H1 (cell line): Measurements from ENCODE around the gene AP1S3. TPM values are rescaled to one million over a fixed set of nuclear protein-coding genes. Genes with fewer than 3 reads are reported as not detected.

Source experiments
- CTCF ChIA-PET: fragments of 300-600 bp; sonication (Branson Sonifier 250); formaldehyde crosslinking; loops from one replicate; lab custom pipeline; 2021; ENCODE audit not compliant: partially characterized antibody; lab: Charles Lee
- POLR2A ChIA-PET: fragments of 300-600 bp; sonication (Branson Sonifier 250); formaldehyde crosslinking; loops from one replicate; lab custom pipeline; 2021; ENCODE audit warnings: inconsistent platforms; ENCODE audit not compliant: partially characterized antibody; lab: Charles Lee
- DNase-seq, 2 experiments: peaks; one replicate each; pipeline versions ENCODE4 v3.0.0 to v3.0.0-alpha.2; 2010 to 2022; ENCODE audit warnings: low spot score in 2 of 2, low read depth in 1 of 2, mixed read lengths in 1 of 2
- FAIRE-seq: peaks from 2 replicates; lab custom pipeline; 2011; peaks lifted over from hg19 to GRCh38; lab: Jason Lieb, UNC
- H2AFZ ChIP-seq: 2 replicates; pipeline ENCODE4 v1.8.1; 2012; ENCODE audit warnings: low read length, inconsistent platforms
- H2AK5ac ChIP-seq: 2 replicates; pipeline ENCODE4 v1.6.1; 2013; ENCODE audit warnings: low read depth, low read length
- H2BK120ac ChIP-seq: replicated peaks from 2 replicates; pipeline ENCODE3; 2013; ENCODE audit warnings: low read depth, low read length, inconsistent platforms
- H2BK12ac ChIP-seq: 2 replicates; pipeline ENCODE4 v1.6.1; 2013; ENCODE audit warnings: low read depth, low read length
- H2BK15ac ChIP-seq: 2 replicates; pipeline ENCODE4 v1.6.1; 2013; ENCODE audit warnings: low read length
- H2BK20ac ChIP-seq: 2 replicates; pipeline ENCODE4 v1.6.1; 2013; ENCODE audit warnings: low read length
- H2BK5ac ChIP-seq: 2 replicates; pipeline ENCODE4 v1.6.1; 2013; ENCODE audit warnings: low read depth, low read length
- H3K14ac ChIP-seq: 2 replicates; pipeline ENCODE4 v1.6.1; 2013; ENCODE audit warnings: inconsistent platforms; ENCODE audit not compliant: insufficient read length
- H3K18ac ChIP-seq: 2 replicates; pipeline ENCODE4 v1.6.1; 2013; ENCODE audit warnings: low read length; ENCODE audit errors: extremely low read depth
- H3K23ac ChIP-seq: 2 replicates; pipeline ENCODE4 v1.6.1; 2013; ENCODE audit warnings: inconsistent platforms; ENCODE audit not compliant: insufficient read length
- H3K23me2 ChIP-seq: 2 replicates; pipeline ENCODE4 v1.6.1; 2013; ENCODE audit warnings: low read depth, low read length
- H3K27ac ChIP-seq: 2 replicates; pipeline ENCODE4 v1.6.1; 2011; ENCODE audit warnings: low read depth, low read length, inconsistent platforms
- H3K27me3 ChIP-seq, 4 experiments: replicated peaks in 1 of 4; 1 replicate in 1 of 4; 2 replicates in 3 of 4; pipeline versions ENCODE4 v1.6.1 to v1.8.1; 2011 to 2013; ENCODE audit warnings: low read length in 3 of 4, mild to moderate bottlenecking in 3 of 4, inconsistent platforms in 2 of 4, mixed read lengths in 2 of 4, moderate library complexity in 1 of 4; ENCODE audit not compliant: control insufficient read depth in 3 of 4, insufficient read depth in 3 of 4; ENCODE audit errors: extremely low read depth in 1 of 4
- H3K36me3 ChIP-seq, 4 experiments: 2 replicates each; pipeline versions ENCODE4 v1.6.1 to v1.8.1; 2011 to 2013; ENCODE audit warnings: mild to moderate bottlenecking in 4 of 4, low read length in 3 of 4, moderate library complexity in 2 of 4, control low read depth in 1 of 4, inconsistent platforms in 1 of 4; ENCODE audit not compliant: insufficient read depth in 4 of 4, control insufficient read depth in 2 of 4
- H3K4ac ChIP-seq: replicated peaks from 2 replicates; pipeline ENCODE3; 2013; ENCODE audit warnings: low read length, low read depth, mixed read lengths, inconsistent platforms; ENCODE audit not compliant: insufficient read length
- H3K4me1 ChIP-seq, 4 experiments: replicated peaks in 1 of 4; 1 replicate in 1 of 4; 2 replicates in 3 of 4; pipeline versions ENCODE4 v1.6.1 to v1.8.1; 2011 to 2013; ENCODE audit warnings: low read length in 3 of 4, inconsistent platforms in 2 of 4, mixed read lengths in 1 of 4; ENCODE audit not compliant: insufficient read depth in 4 of 4, control insufficient read depth in 3 of 4
- H3K4me2 ChIP-seq, 2 experiments: 2 replicates each; pipeline versions ENCODE4 v1.6.1 to v1.8.1; 2011 to 2013; ENCODE audit warnings: low read depth in 2 of 2, low read length in 2 of 2, control low read depth in 1 of 2, inconsistent platforms in 1 of 2, mild to moderate bottlenecking in 1 of 2; ENCODE audit not compliant: insufficient read depth in 1 of 2
- H3K4me3 ChIP-seq, 4 experiments: fragments of 200-600, 300-600 bp in 1 of 4; sonication (generic), shearing (Covaris generic), sonication (Bioruptor Twin) in 1 of 4; 2 replicates each; pipeline versions ENCODE4 v1.5.1 to v1.8.1; 2011 to 2016; ENCODE audit warnings: low read length in 4 of 4, low read depth in 3 of 4, control low read depth in 2 of 4, inconsistent platforms in 2 of 4, mild to moderate bottlenecking in 2 of 4, mixed read lengths in 1 of 4, moderate library complexity in 1 of 4; ENCODE audit not compliant: insufficient read depth in 2 of 4; ENCODE audit errors: extremely low read depth in 1 of 4
- H3K56ac ChIP-seq: replicated peaks from 2 replicates; pipeline ENCODE3; 2013; ENCODE audit warnings: low read depth, mild to moderate bottlenecking, mixed read lengths, low read length, inconsistent platforms; ENCODE audit not compliant: insufficient read length
- H3K79me1 ChIP-seq: 2 replicates; pipeline ENCODE4 v1.6.1; 2013; ENCODE audit warnings: low read depth, low read length, control low read depth
- H3K79me2 ChIP-seq, 2 experiments: 2 replicates each; pipeline versions ENCODE4 v1.6.1 to v1.8.1; 2012 to 2013; ENCODE audit warnings: low read length in 2 of 2, mild to moderate bottlenecking in 2 of 2, inconsistent platforms in 1 of 2; ENCODE audit not compliant: insufficient read depth in 2 of 2, control insufficient read depth in 1 of 2
- H3K9ac ChIP-seq, 4 experiments: replicated peaks in 1 of 4; 1 replicate in 1 of 4; 2 replicates in 3 of 4; pipeline versions ENCODE4 v1.6.1 to v1.8.1; 2011 to 2013; ENCODE audit warnings: low read depth in 3 of 4, low read length in 3 of 4, control low read depth in 2 of 4, mild to moderate bottlenecking in 2 of 4, moderate library complexity in 2 of 4, inconsistent platforms in 1 of 4; ENCODE audit errors: extremely low read depth in 1 of 4
- H3K9me3 ChIP-seq, 2 experiments: 2 replicates each; pipeline versions ENCODE4 v1.6.1 to v1.8.1; 2012 to 2013; ENCODE audit warnings: mild to moderate bottlenecking in 2 of 2, moderate library complexity in 2 of 2, control low read depth in 1 of 2, inconsistent platforms in 1 of 2, low read depth in 1 of 2, low read length in 1 of 2, mixed read lengths in 1 of 2; ENCODE audit not compliant: insufficient read depth in 2 of 2
- H4K20me1 ChIP-seq, 2 experiments: replicated peaks in 1 of 2; 2 replicates each; pipeline versions ENCODE3 to v1.8.1; 2011 to 2013; ENCODE audit warnings: inconsistent platforms in 2 of 2, low read length in 2 of 2, mild to moderate bottlenecking in 1 of 2; ENCODE audit not compliant: insufficient read depth in 2 of 2, control insufficient read depth in 1 of 2
- H4K5ac ChIP-seq: 2 replicates; pipeline ENCODE4 v1.6.1; 2013; ENCODE audit warnings: low read length, low read depth, mixed read lengths, inconsistent platforms; ENCODE audit not compliant: insufficient read length
- H4K8ac ChIP-seq: 2 replicates; pipeline ENCODE4 v1.8.0; 2013; ENCODE audit warnings: mild to moderate bottlenecking, moderate library complexity, low read length, inconsistent platforms; ENCODE audit not compliant: insufficient read depth; ENCODE audit errors: extremely low read depth
- H4K91ac ChIP-seq: replicated peaks from 2 replicates; pipeline ENCODE3; 2013; ENCODE audit warnings: low read length, mixed read lengths, inconsistent platforms; ENCODE audit not compliant: insufficient read length
- CBX5 ChIP-seq: fragments of 300-800, 300-1000 bp; sonication (generic); IDR thresholded peaks from 2 replicates; pipeline ENCODE4 v1.7.1; 2016; ENCODE audit warnings: antibody characterized with exemption, low read length, low read depth
- JUN ChIP-seq: IDR thresholded peaks from 2 replicates; pipeline ENCODE4 v1.6.1; 2011; ENCODE audit warnings: low read depth, mild to moderate bottlenecking, improper control_type of control experiment, low read length
- RAD21 ChIP-seq, 2 experiments: IDR thresholded peaks in 1 of 2; conservative IDR thresholded peaks in 1 of 2; 2 replicates each; pipeline ENCODE4 v1.6.1; 2011; ENCODE audit warnings: low read depth in 2 of 2, low read length in 2 of 2, improper control_type of control experiment in 1 of 2, inconsistent platforms in 1 of 2, mild to moderate bottlenecking in 1 of 2, moderate library complexity in 1 of 2
- SP4 ChIP-seq: IDR thresholded peaks from 2 replicates; pipeline ENCODE4 v1.6.1; 2012; ENCODE audit warnings: low read length, inconsistent platforms
- YY1 ChIP-seq: IDR thresholded peaks from 2 replicates; pipeline ENCODE4 v1.6.1; 2011; ENCODE audit warnings: low read depth, mild to moderate bottlenecking, low read length
- WGBS, 2 experiments: shearing (Covaris generic) in 1 of 2; methylation state at CpG; one replicate each; pipeline versions ENCODE4 v1.1.6 to v1.1.7; 2013 to 2015; ENCODE audit warnings: low lambda C conversion rate in 2 of 2, mixed read lengths in 2 of 2, inconsistent platforms in 1 of 2, low coverage in 1 of 2, missing lambda C conversion rate in 1 of 2; ENCODE audit not compliant: insufficient replicate concordance in 2 of 2, insufficient coverage in 1 of 2, insufficient read length in 1 of 2; ENCODE audit errors: extremely low coverage in 1 of 2, missing lambda C conversion rate in 1 of 2; 5-methylcytosine and 5-hydroxymethylcytosine counted together
- polyA plus RNA-seq, 7 experiments: library from polyadenylated mRNA; depleted of rRNA in 3 of 7; stranded (reverse) in 5 of 7; unstranded in 2 of 7; fragments of >200 nt in 5 of 7; fragments of 200-250 nt in 2 of 7; gene quantifications; 1 replicate in 5 of 7; 2 replicates in 1 of 7; 4 replicates in 1 of 7; pipeline versions ENCODE4 v1.2.1 to v1.2.3, GENCODE V29; 2011 to 2013; ENCODE audit warnings: missing spikeins in 2 of 7, mixed read lengths in 2 of 7
- total RNA-seq: library from RNA; stranded (reverse); fragmentation: NEBNext Ultra II Directional; extraction: Animal tissue kit (Norgen Biotek cat#: 25700); gene quantifications from 2 replicates; pipeline ENCODE4 v1.2.1, GENCODE V29; 2021
- TF ChIP-seq, protein P1 (sequence below), 3 experiments: IDR thresholded peaks; 1 replicate in 2 of 3; 2 replicates in 1 of 3; pipeline versions ENCODE4 v1.5.1 to v1.6.1; 2011; ENCODE audit warnings: low read length in 3 of 3, mild to moderate bottlenecking in 3 of 3, inconsistent platforms in 2 of 3, low read depth in 1 of 3, moderate library complexity in 1 of 3; ENCODE audit not compliant: insufficient read depth in 1 of 3; ENCODE audit errors: control extremely low read depth in 1 of 3

Gene AP1S3
- total and polyA plus RNA-seq, 2 of the 8 experiments (the other 6 are each of a cell fraction or from before 2014, with no cell fraction given) = 3.9 to 20.2 TPM

DNA sequence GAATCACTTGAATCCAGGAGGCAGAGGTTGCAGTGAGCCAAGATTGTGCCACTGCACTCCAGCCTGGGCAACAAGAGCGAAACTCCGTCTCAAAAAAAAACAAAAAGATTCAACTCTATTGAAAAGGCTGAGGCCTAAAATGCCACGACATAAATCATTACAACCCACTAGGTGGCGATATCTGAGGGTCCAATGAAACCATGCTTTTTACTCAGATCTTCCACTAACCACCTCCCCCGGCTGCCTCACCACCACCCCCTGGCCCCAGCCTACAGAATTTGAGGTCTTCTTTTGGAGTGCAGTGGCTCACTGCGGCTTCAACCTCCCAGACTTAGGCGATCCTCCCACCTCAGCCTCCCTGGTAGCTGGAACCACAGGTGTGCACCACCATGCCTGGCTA lies 57.5 kb downstream of the AP1S3 start:
- no peak overlapping the region for H3K9ac ChIP-seq
- H3K4ac ChIP-seq = no peak overlapping the region
- H3K23me2 ChIP-seq = no peaks in the 10 kb centered on the region
- POLR2A ChIA-PET = no interaction called here
- no peaks in the 10 kb centered on the region for H4K20me1 ChIP-seq
- H2BK12ac ChIP-seq = no peak overlapping the region
- CTCF ChIA-PET = interaction anchor here (0.6 to 8.1 kb wide), 13 partner anchors 18 to 864 kb away, joined by 3 to 78 read pairs (median 4); no protein-coding TSS in a partner anchor
- H3K4me1 ChIP-seq = peaks cover 0 to 5% (median 3%) of the 10 kb centered on the region in 4 experiments; a peak in 2 of 7 replicates
- H3K18ac ChIP-seq = no peak overlapping the region
- DNase-seq = peak; percentile 17 to 62
- H3K79me1 ChIP-seq = no peaks in the 10 kb centered on the region
- H3K9me3 ChIP-seq = no peaks in the 10 kb centered on the region
- FAIRE-seq = no peak
- no peak overlapping the region for H3K27ac ChIP-seq
- H4K91ac ChIP-seq = no peak overlapping the region
- peaks cover 0 to 7% (median 0%) of the 10 kb centered on the region in 4 experiments; a peak in 3 of 8 replicates for H3K36me3 ChIP-seq
- H3K27me3 ChIP-seq = no peaks in the 10 kb centered on the region
- no peak overlapping the region for H2AFZ ChIP-seq
- no peak overlapping the region for H3K23ac ChIP-seq
- no peak overlapping the region for H2BK20ac ChIP-seq
- H3K4me3 ChIP-seq = no peak overlapping the region
- no peak overlapping the region for H2BK120ac ChIP-seq
- no peak overlapping the region for H3K14ac ChIP-seq
- no peak overlapping the region for H4K8ac ChIP-seq
- H2BK5ac ChIP-seq = no peak overlapping the region
- WGBS, 2 experiments = 69% methylated on average over 7 of the region's 7 CpGs; no CpG with 5 or more reads in 1 of the 2 experiments
- H2AK5ac ChIP-seq = no peak overlapping the region
- H3K4me2 ChIP-seq = no peak overlapping the region
- H4K5ac ChIP-seq = no peak overlapping the region
- H3K56ac ChIP-seq = no peak overlapping the region
- no peak overlapping the region for H2BK15ac ChIP-seq
- H3K79me2 ChIP-seq = no peaks in the 10 kb centered on the region
- no peak for TF ChIP-seq SP4
- TF ChIP-seq, protein P1, sequence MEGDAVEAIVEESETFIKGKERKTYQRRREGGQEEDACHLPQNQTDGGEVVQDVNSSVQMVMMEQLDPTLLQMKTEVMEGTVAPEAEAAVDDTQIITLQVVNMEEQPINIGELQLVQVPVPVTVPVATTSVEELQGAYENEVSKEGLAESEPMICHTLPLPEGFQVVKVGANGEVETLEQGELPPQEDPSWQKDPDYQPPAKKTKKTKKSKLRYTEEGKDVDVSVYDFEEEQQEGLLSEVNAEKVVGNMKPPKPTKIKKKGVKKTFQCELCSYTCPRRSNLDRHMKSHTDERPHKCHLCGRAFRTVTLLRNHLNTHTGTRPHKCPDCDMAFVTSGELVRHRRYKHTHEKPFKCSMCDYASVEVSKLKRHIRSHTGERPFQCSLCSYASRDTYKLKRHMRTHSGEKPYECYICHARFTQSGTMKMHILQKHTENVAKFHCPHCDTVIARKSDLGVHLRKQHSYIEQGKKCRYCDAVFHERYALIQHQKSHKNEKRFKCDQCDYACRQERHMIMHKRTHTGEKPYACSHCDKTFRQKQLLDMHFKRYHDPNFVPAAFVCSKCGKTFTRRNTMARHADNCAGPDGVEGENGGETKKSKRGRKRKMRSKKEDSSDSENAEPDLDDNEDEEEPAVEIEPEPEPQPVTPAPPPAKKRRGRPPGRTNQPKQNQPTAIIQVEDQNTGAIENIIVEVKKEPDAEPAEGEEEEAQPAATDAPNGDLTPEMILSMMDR (IDR thresholded peaks at IDR 0.05; ENCODE audit: control extremely low read depth in 1 of 3, insufficient read depth in 1 of 3, low read depth in 1 of 3, low read length in 3 of 3) = peak; percentile 6 to 72 (median 61)
- no peak for TF ChIP-seq JUN
- TF ChIP-seq RAD21 (IDR thresholded peaks at IDR 0.05 in 1 of 2, conservative IDR thresholded peaks at IDR 0.05 in 1 of 2; ENCODE audit: low read depth in 2 of 2, low read length in 2 of 2) = peak; percentile 61 to 72
- TF ChIP-seq YY1 = no peak
- no peak for TF ChIP-seq CBX5
